ENCODE data around the gene CNTN1. TPM values are rescaled to one million over a fixed set of nuclear protein-coding genes. Genes with fewer than 3 reads are reported as not detected.

CNTN1 gene
- polyA plus RNA-seq, 1 donor from 2014 or later: 101 TPM

DNA sequence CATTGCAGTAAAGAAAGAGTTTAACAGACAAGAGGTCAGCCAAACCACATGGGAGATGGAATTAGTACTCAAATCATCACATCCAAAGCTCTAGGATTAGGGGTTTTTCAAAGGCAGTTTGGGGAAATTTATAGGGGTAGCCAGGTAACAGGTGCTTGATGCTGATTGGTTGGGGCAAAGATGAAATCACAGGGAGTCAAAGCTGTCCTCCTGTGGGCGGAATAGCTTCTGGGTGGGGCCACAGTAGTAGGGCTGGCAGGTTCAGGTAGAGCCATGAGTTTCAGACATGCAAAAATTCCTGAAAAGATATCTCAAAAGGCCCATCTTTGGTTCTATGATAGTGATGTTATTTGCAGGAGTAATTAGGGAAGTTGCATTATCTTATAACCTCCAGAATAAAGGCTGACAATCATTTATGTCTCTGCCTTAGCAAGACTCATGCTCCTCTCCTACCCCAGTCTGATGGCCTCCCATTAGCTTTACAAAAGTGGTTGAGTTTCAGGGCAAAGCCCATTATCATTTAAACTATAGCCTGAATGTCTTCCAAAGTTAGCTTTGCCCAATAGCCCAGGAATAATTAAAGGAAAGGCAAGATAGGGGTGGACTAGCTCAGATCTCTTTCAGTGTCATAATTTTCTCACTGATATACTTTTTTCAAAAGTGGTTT is 42.1 kb upstream of the CNTN1 start:
- Histone ChIP-seq H2AFZ (ENCODE audit: low read depth, low read length) (no peak overlapping the region), H3K4me3 (ENCODE audit: low read length) (no peak overlapping the region), H3K27ac (ENCODE audit: low read length) (no peak overlapping the region), H3K27me3 (ENCODE audit: insufficient read depth, low read depth, low read length) (no peaks in the 10 kb centered on the region), H3K9ac (ENCODE audit: low read length) (no peak overlapping the region), H3K9me2 (ENCODE audit: insufficient read depth, low read length) (no peaks in the 10 kb centered on the region), H3K79me2 (replicated peaks; ENCODE audit: insufficient read depth, low read length) (no peaks in the 10 kb centered on the region), H3K4me2 (ENCODE audit: low read length) (no peak overlapping the region), H3K36me3 (ENCODE audit: insufficient read depth, low read length) (no peaks in the 10 kb centered on the region), H3K9me3 (ENCODE audit: low read length) (no peaks in the 10 kb centered on the region), H3F3A (ENCODE audit: insufficient read depth, low read length, poor library complexity, severe bottlenecking) (no peaks in the 10 kb centered on the region), H4K20me1 (ENCODE audit: insufficient read depth) (no peaks in the 10 kb centered on the region)
- TF ChIP-seq RAD21 (conservative IDR thresholded peaks at IDR 0.05): no peak
- no peak for TF ChIP-seq MXI1 (conservative IDR thresholded peaks at IDR 0.05; ENCODE audit: poor library complexity, severe bottlenecking)
- no peak for TF ChIP-seq SMC3 (conservative IDR thresholded peaks at IDR 0.05; ENCODE audit: poor library complexity)
- TF ChIP-seq POLR2AphosphoS5 (IDR thresholded peaks at IDR 0.05): no peak
- TF ChIP-seq, protein P1, sequence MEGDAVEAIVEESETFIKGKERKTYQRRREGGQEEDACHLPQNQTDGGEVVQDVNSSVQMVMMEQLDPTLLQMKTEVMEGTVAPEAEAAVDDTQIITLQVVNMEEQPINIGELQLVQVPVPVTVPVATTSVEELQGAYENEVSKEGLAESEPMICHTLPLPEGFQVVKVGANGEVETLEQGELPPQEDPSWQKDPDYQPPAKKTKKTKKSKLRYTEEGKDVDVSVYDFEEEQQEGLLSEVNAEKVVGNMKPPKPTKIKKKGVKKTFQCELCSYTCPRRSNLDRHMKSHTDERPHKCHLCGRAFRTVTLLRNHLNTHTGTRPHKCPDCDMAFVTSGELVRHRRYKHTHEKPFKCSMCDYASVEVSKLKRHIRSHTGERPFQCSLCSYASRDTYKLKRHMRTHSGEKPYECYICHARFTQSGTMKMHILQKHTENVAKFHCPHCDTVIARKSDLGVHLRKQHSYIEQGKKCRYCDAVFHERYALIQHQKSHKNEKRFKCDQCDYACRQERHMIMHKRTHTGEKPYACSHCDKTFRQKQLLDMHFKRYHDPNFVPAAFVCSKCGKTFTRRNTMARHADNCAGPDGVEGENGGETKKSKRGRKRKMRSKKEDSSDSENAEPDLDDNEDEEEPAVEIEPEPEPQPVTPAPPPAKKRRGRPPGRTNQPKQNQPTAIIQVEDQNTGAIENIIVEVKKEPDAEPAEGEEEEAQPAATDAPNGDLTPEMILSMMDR (IDR thresholded peaks at IDR 0.05; ENCODE audit: poor library complexity, severe bottlenecking): no peak
- TF ChIP-seq TAF1 (IDR thresholded peaks at IDR 0.05; ENCODE audit: low read depth): no peak
- no peak for TF ChIP-seq EP300 (conservative IDR thresholded peaks at IDR 0.05; ENCODE audit: poor library complexity, severe bottlenecking)
- TF ChIP-seq, protein P2, sequence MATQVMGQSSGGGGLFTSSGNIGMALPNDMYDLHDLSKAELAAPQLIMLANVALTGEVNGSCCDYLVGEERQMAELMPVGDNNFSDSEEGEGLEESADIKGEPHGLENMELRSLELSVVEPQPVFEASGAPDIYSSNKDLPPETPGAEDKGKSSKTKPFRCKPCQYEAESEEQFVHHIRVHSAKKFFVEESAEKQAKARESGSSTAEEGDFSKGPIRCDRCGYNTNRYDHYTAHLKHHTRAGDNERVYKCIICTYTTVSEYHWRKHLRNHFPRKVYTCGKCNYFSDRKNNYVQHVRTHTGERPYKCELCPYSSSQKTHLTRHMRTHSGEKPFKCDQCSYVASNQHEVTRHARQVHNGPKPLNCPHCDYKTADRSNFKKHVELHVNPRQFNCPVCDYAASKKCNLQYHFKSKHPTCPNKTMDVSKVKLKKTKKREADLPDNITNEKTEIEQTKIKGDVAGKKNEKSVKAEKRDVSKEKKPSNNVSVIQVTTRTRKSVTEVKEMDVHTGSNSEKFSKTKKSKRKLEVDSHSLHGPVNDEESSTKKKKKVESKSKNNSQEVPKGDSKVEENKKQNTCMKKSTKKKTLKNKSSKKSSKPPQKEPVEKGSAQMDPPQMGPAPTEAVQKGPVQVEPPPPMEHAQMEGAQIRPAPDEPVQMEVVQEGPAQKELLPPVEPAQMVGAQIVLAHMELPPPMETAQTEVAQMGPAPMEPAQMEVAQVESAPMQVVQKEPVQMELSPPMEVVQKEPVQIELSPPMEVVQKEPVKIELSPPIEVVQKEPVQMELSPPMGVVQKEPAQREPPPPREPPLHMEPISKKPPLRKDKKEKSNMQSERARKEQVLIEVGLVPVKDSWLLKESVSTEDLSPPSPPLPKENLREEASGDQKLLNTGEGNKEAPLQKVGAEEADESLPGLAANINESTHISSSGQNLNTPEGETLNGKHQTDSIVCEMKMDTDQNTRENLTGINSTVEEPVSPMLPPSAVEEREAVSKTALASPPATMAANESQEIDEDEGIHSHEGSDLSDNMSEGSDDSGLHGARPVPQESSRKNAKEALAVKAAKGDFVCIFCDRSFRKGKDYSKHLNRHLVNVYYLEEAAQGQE (IDR thresholded peaks at IDR 0.05; ENCODE audit: borderline replicate concordance): no peak
- TF ChIP-seq EZH2 (IDR thresholded peaks at IDR 0.05; ENCODE audit: borderline replicate concordance, insufficient read depth, low read length, poor library complexity, severe bottlenecking): no peak

DNA sequence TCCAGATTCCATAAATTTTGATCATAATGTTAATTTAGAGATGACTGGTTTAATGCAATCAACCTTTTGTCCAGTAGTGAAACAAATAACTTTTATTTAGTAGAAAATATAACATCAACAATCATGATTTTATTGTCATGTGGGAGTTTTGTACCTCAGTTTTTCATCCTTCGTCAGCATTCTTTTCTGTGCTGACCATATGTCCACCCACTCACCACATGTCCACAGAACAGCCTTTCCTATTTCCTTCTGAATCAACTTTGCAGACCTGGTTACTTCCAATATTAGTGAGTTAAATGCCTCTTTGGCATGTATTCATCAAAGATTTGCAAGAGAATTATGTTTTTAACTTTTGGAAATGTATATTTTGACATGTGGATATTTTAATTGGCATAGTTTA is 36.8 kb upstream of the CNTN1 start:
- Histone ChIP-seq H3K4me3 (ENCODE audit: low read length) (no peak overlapping the region), H3K9me3 (ENCODE audit: low read length) (no peaks in the 10 kb centered on the region), H3K27me3 (ENCODE audit: insufficient read depth, low read depth, low read length) (no peaks in the 10 kb centered on the region), H3K27ac (ENCODE audit: low read length) (no peak overlapping the region), H3K79me2 (replicated peaks; ENCODE audit: insufficient read depth, low read length) (no peaks in the 10 kb centered on the region), H3K9me2 (ENCODE audit: insufficient read depth, low read length) (no peaks in the 10 kb centered on the region), H4K20me1 (ENCODE audit: insufficient read depth) (no peaks in the 10 kb centered on the region), H2AFZ (ENCODE audit: low read depth, low read length) (no peak overlapping the region), H3K36me3 (ENCODE audit: insufficient read depth, low read length) (no peaks in the 10 kb centered on the region), H3F3A (ENCODE audit: insufficient read depth, low read length, poor library complexity, severe bottlenecking) (no peaks in the 10 kb centered on the region), H3K9ac (ENCODE audit: low read length) (no peak overlapping the region), H3K4me2 (ENCODE audit: low read length) (no peak overlapping the region)
- TF ChIP-seq, protein P1 (IDR thresholded peaks at IDR 0.05; ENCODE audit: poor library complexity, severe bottlenecking): no peak

Data from neural cell (in vitro differentiated cells).